Type B pancreatic cell (in vitro differentiated cells): Measurements from ENCODE around the gene MAS1. TPM values are rescaled to one million over a fixed set of nuclear protein-coding genes. Genes with fewer than 3 reads are reported as not detected.

Source experiments
- DNase-seq: peaks from one replicate; pipeline ENCODE4 v3.0.0; 2021; ENCODE audit warnings: mixed read lengths; ENCODE audit not compliant: unreplicated experiment; ENCODE audit errors: extremely low spot score
- H3K27ac Mint-ChIP-seq: 2 replicates; pipeline ENCODE4 v1.8.0; 2021; ENCODE audit warnings: mild to moderate bottlenecking, mixed read lengths
- H3K27me3 Mint-ChIP-seq: 2 replicates; pipeline ENCODE4 v1.8.0; 2021; ENCODE audit warnings: mixed read lengths
- H3K36me3 Mint-ChIP-seq: 2 replicates; pipeline ENCODE4 v1.8.0; 2021; ENCODE audit warnings: mixed read lengths
- H3K4me1 Mint-ChIP-seq: one replicate; pipeline ENCODE4 v1.8.0; 2021; ENCODE audit warnings: mixed read lengths; ENCODE audit not compliant: unreplicated experiment
- H3K4me3 Mint-ChIP-seq: 2 replicates; pipeline ENCODE4 v1.8.0; 2021; ENCODE audit warnings: mild to moderate bottlenecking, mixed read lengths
- H3K9me3 Mint-ChIP-seq: 2 replicates; pipeline ENCODE4 v1.8.0; 2021; ENCODE audit warnings: mixed read lengths
- CTCF ChIP-seq: fragments of 200-600 bp; sonication (generic); conservative IDR thresholded peaks from 2 replicates; pipeline ENCODE4 v1.5.0; 2021; ENCODE audit warnings: antibody characterized with exemption, mild to moderate bottlenecking
- total RNA-seq: library from RNA; stranded (reverse); gene quantifications from 2 replicates; pipeline ENCODE4 v1.2.1, GENCODE V29; 2021; ENCODE audit warnings: low replicate concordance

MAS1 gene
- total RNA-seq, 1 donor from 2014 or later: not detected

- DNase-seq: no peak
- no peaks in the 10 kb centered on the region for H3K27me3 Mint-ChIP-seq
- no peaks in the 10 kb centered on the region for H3K9me3 Mint-ChIP-seq
- H3K4me3 Mint-ChIP-seq: no peak overlapping the region
- H3K27ac Mint-ChIP-seq: no peak overlapping the region
- H3K36me3 Mint-ChIP-seq: no peaks in the 10 kb centered on the region
- H3K4me1 Mint-ChIP-seq: peaks cover under 1% of the 10 kb centered on the region
- TF ChIP-seq CTCF: no peak
Measured at GRCh38 chr6:159880412-159880975, 10.3 kb upstream of the MAS1 start.

GRCh38 chr6:159884720-159885119 is 6.1 kb upstream of the MAS1 start:
- H3K4me3 Mint-ChIP-seq: no peak overlapping the region
- no peak overlapping the region for H3K27ac Mint-ChIP-seq
- no peak for TF ChIP-seq CTCF
- no peaks in the 10 kb centered on the region for H3K4me1 Mint-ChIP-seq
- DNase-seq: no peak
- H3K36me3 Mint-ChIP-seq: no peaks in the 10 kb centered on the region
- H3K9me3 Mint-ChIP-seq: no peaks in the 10 kb centered on the region
- H3K27me3 Mint-ChIP-seq: peaks cover 24% of the 10 kb centered on the region

GRCh38 chr6:159886270-159886669 is 4.5 kb upstream of the MAS1 start:
- H3K36me3 Mint-ChIP-seq: no peaks in the 10 kb centered on the region
- H3K4me1 Mint-ChIP-seq: no peaks in the 10 kb centered on the region
- H3K9me3 Mint-ChIP-seq: no peaks in the 10 kb centered on the region
- H3K27ac Mint-ChIP-seq: no peak overlapping the region
- DNase-seq: no peak
- H3K4me3 Mint-ChIP-seq: no peak overlapping the region
- H3K27me3 Mint-ChIP-seq: peaks cover 33% of the 10 kb centered on the region
- TF ChIP-seq CTCF: no peak

- Mint-ChIP-seq H3K4me1 (no peaks in the 10 kb centered on the region), H3K36me3 (no peaks in the 10 kb centered on the region), H3K27ac (no peak overlapping the region), H3K27me3 (peaks cover 38% of the 10 kb centered on the region), H3K9me3 (no peaks in the 10 kb centered on the region), H3K4me3 (no peak overlapping the region)
- no peak for DNase-seq
- TF ChIP-seq CTCF: no peak
Measured at GRCh38 chr6:159887146-159887545, 3.6 kb upstream of the MAS1 start.

GRCh38 chr6:159887761-159888160 is 3.0 kb upstream of the MAS1 start:
- no peaks in the 10 kb centered on the region for H3K36me3 Mint-ChIP-seq
- no peak overlapping the region for H3K4me3 Mint-ChIP-seq
- no peak for TF ChIP-seq CTCF
- H3K9me3 Mint-ChIP-seq: no peaks in the 10 kb centered on the region
- no peak overlapping the region for H3K27ac Mint-ChIP-seq
- H3K27me3 Mint-ChIP-seq: peaks cover 43% of the 10 kb centered on the region
- H3K4me1 Mint-ChIP-seq: no peaks in the 10 kb centered on the region
- no peak for DNase-seq

- H3K27ac Mint-ChIP-seq: no peak overlapping the region
- no peak for TF ChIP-seq CTCF
- no peak overlapping the region for H3K4me3 Mint-ChIP-seq
Measured at GRCh38 chr6:159890201-159890600, 587 bp upstream of the MAS1 start.

More at GRCh38 chr6:159890201-159890600, 587 bp upstream of the MAS1 start:
- Mint-ChIP-seq H3K27me3 (peaks cover 51% of the 10 kb centered on the region), H3K36me3 (no peaks in the 10 kb centered on the region), H3K9me3 (no peaks in the 10 kb centered on the region), H3K4me1 (no peaks in the 10 kb centered on the region)
- DNase-seq: no peak
